ENCODE results near the gene IGSF3.
"Not testable (repeated sequence)": the region's sequence is repeated elsewhere in the genome, so short reads cannot be mapped to it uniquely, and the experiment has no call there.

Gene IGSF3

GRCh38 chr1:116603646-116604045 lies 63.9 kb downstream of the IGSF3 start:
- DNase-seq (ENCODE audit: low read depth in 2 of 3, low spot score in 1 of 3), result not testable (repeated sequence)

GRCh38 chr1:116599369-116599768 lies 68.2 kb downstream of the IGSF3 start:
- not testable (repeated sequence) for DNase-seq (ENCODE audit: low read depth in 2 of 3, low spot score in 1 of 3)

GRCh38 chr1:116598420-116599036 lies 69.0 kb downstream of the IGSF3 start:
- DNase-seq (ENCODE audit: low read depth in 2 of 3, low spot score in 1 of 3), result not testable (repeated sequence)

- DNase-seq (ENCODE audit: low read depth in 2 of 3, low spot score in 1 of 3), result not testable (repeated sequence)
Observed at GRCh38 chr1:116597388-116597787, 70.1 kb downstream of the IGSF3 start.

- DNase-seq (ENCODE audit: low read depth in 2 of 3, low spot score in 1 of 3), result not testable (repeated sequence)
Observed at GRCh38 chr1:116596742-116597307, 70.7 kb downstream of the IGSF3 start.

- peak in 2 of 3 donors; percentile 36 to 38 for DNase-seq (ENCODE audit: low read depth in 2 of 3, low spot score in 1 of 3)
Observed at GRCh38 chr1:116595946-116596741, 71.4 kb downstream of the IGSF3 start.

- DNase-seq (ENCODE audit: low read depth in 2 of 3, low spot score in 1 of 3), result not testable (repeated sequence)
Observed at GRCh38 chr1:116595065-116595840, 72.3 kb downstream of the IGSF3 start.

- DNase-seq (ENCODE audit: low read depth in 2 of 3, low spot score in 1 of 3), result not testable (repeated sequence)
Observed at GRCh38 chr1:116593977-116594376, 73.6 kb downstream of the IGSF3 start.

- not testable (repeated sequence) for DNase-seq (ENCODE audit: low read depth in 2 of 3, low spot score in 1 of 3)
Observed at GRCh38 chr1:116593401-116593800, 74.1 kb downstream of the IGSF3 start.

GRCh38 chr1:116591951-116592605 lies 75.5 kb downstream of the IGSF3 start:
- DNase-seq (ENCODE audit: low read depth in 2 of 3, low spot score in 1 of 3), result not testable (repeated sequence)

GRCh38 chr1:116591006-116591950 lies 76.3 kb downstream of the IGSF3 start:
- not testable (repeated sequence) for DNase-seq (ENCODE audit: low read depth in 2 of 3, low spot score in 1 of 3)

GRCh38 chr1:116590359-116591005 lies 77.1 kb downstream of the IGSF3 start:
- DNase-seq (ENCODE audit: low read depth in 2 of 3, low spot score in 1 of 3), result not testable (repeated sequence)

- not testable (repeated sequence) for DNase-seq (ENCODE audit: low read depth in 2 of 3, low spot score in 1 of 3)
Observed at GRCh38 chr1:116589101-116589735, 78.3 kb downstream of the IGSF3 start.

- no peak for DNase-seq (ENCODE audit: low read depth in 2 of 3, low spot score in 1 of 3)
Observed at GRCh38 chr1:116587501-116588227, 79.9 kb downstream of the IGSF3 start.

- no peak for DNase-seq (ENCODE audit: low read depth in 2 of 3, low spot score in 1 of 3)
Observed at GRCh38 chr1:116586741-116587143, 80.8 kb downstream of the IGSF3 start.

GRCh38 chr1:116585886-116586285 lies 81.6 kb downstream of the IGSF3 start:
- no peak for DNase-seq (ENCODE audit: low read depth in 2 of 3, low spot score in 1 of 3)

GRCh38 chr1:116581323-116581885 lies 86.1 kb downstream of the IGSF3 start:
- no peak for DNase-seq (ENCODE audit: low read depth in 2 of 3, low spot score in 1 of 3)
